ENCODE data around the gene DNAJC10.
A peak's percentile ranks its signal among the peaks of the same experiment; 100 is the strongest.

GRCh38 chr2:182763311-182763912 lies 47.4 kb downstream of the DNAJC10 start:
- peak; percentile 66 for TF ChIP-seq CTCF (conservative IDR thresholded peaks at IDR 0.05; ENCODE audit: low read length)
- no peak for TF ChIP-seq EZH2phosphoT487 (IDR thresholded peaks at IDR 0.05; ENCODE audit: borderline replicate concordance)
